Activated naive CD8-positive, alpha-beta T cell treated with anti-CD3 and anti-CD28 coated beads for 36 hours (primary cell): Measurements from ENCODE around the gene TSEN34. TPM values are rescaled to one million over a fixed set of nuclear protein-coding genes. Genes with fewer than 3 reads are reported as not detected.
"Not testable (repeated sequence)": the region's sequence is repeated elsewhere in the genome, so short reads cannot be mapped to it uniquely, and the experiment has no call there.

Source experiments
- DNase-seq: peaks from one replicate; pipeline ENCODE4 v3.0.0; 2021
- H3K27ac Mint-ChIP-seq: one replicate; pipeline ENCODE4 v1.8.0; 2022; ENCODE audit warnings: mild to moderate bottlenecking, moderate library complexity, mixed read lengths
- H3K27me3 Mint-ChIP-seq: one replicate; pipeline ENCODE4 v1.8.0; 2022; ENCODE audit warnings: mild to moderate bottlenecking, mixed read lengths
- H3K36me3 Mint-ChIP-seq: one replicate; pipeline ENCODE4 v1.8.0; 2021; ENCODE audit warnings: mild to moderate bottlenecking, mixed read lengths
- H3K4me1 Mint-ChIP-seq: one replicate; pipeline ENCODE4 v1.8.0; 2021; ENCODE audit warnings: mixed read lengths
- H3K4me3 Mint-ChIP-seq: one replicate; pipeline ENCODE4 v1.8.0; 2022; ENCODE audit warnings: mild to moderate bottlenecking, moderate library complexity, mixed read lengths
- H3K9me3 Mint-ChIP-seq: one replicate; pipeline ENCODE4 v1.8.0; 2022; ENCODE audit warnings: mixed read lengths
- total RNA-seq, 2 experiments: library from RNA; stranded (reverse); gene quantifications; one replicate each; pipeline ENCODE4 v1.2.3, GENCODE V29; 2021

The TSEN34 gene
- total RNA-seq, 2 experiments from 2014 or later: 15.5 to 16.4 TPM

DNA sequence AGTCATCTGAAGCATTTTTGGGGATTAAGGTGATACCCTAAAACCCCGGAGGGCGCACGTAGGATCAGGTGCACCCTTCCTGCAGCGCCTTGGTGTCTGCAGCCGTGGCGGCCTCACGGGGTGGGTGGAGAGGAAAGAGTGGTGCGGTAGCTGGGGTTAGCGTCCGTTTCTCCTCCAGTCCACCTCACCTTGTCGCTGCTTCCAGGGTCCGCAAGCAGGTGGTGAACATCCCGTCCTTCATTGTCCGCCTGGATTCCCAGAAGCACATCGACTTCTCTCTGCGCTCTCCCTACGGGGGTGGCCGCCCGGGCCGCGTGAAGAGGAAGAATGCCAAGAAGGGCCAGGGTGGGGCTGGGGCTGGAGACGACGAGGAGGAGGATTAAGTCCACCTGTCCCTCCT is 16.1 kb downstream of the TSEN34 start:
- Mint-ChIP-seq H3K4me3 (peak overlapping the region; percentile 41), H3K4me1 (peaks cover 86% of the 10 kb centered on the region), H3K27ac (peak overlapping the region; percentile 88), H3K36me3 (peaks cover 79% of the 10 kb centered on the region)
- peak; percentile 18 for DNase-seq
- not testable (repeated sequence) for H3K9me3 Mint-ChIP-seq, H3K27me3 Mint-ChIP-seq

DNA sequence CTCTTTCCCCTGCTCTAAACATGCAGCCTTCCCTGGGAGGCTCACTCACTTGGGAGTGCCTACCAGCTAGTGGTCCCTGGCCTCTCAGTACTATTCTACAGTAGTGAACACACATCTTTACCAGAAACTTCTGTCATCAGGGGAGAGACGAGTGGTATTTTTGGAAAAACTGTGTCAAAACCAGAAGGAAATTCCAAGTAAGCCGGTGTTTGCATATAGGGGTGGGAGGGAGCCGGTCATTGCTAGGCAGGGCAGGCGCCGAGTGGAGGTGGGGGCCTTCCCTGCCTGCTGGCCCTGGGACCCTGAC is 16.5 kb downstream of the TSEN34 start:
- H3K4me1 Mint-ChIP-seq: peaks cover 82% of the 10 kb centered on the region
- H3K4me3 Mint-ChIP-seq: peak overlapping the region; percentile 41

DNA sequence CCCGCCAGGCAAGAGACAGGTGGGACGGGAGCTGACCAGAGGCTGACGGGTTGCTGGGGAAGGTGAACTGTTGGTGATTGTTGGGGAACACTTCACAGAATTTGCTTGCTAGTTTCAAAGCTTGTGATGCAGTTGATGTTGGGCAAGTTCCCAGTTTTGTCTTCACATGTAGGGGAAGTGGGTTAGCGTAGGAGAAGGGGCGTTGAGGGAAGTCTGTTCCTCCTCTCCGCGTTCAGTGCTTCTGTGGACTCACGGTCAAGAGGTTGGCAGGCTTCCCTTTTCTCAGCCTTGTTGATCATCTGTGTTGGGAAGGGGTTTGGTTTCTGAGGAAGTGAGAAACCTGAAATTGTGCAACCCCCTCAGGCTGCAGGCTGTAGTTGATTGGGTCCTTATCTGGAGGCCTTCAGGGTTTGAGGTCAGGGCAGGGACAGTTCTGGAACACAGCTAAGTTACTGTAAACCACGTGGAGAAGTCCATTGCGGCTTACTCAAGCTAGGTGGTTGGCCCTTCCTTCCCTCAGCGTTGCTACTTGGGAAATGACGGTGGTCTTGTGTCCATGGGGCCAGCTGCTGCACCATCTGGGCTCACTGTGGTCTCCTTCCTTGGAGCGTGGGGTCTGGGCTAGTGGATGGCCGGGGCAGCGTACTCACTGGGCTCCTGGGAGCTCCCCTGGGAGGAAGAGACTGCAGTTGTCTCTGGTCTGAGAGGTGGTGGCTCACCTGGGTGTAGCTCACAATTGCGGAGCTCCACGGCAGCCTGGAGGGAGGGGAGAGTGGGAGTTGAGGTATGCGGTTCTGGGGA is 17.1 kb downstream of the TSEN34 start:
- peaks cover 4% of the 10 kb centered on the region for H3K27me3 Mint-ChIP-seq
- H3K4me3 Mint-ChIP-seq: peak overlapping the region; percentile 41
- DNase-seq: peak; percentile 77
- peaks cover 76% of the 10 kb centered on the region for H3K4me1 Mint-ChIP-seq
- peaks cover 3% of the 10 kb centered on the region for H3K9me3 Mint-ChIP-seq
- H3K36me3 Mint-ChIP-seq: peaks cover 75% of the 10 kb centered on the region
- H3K27ac Mint-ChIP-seq: peak overlapping the region; percentile 88

More for the DNA sequence above, 16.5 kb downstream of the TSEN34 start:
- Mint-ChIP-seq H3K27me3 (peaks cover 4% of the 10 kb centered on the region), H3K36me3 (peaks cover 75% of the 10 kb centered on the region), H3K9me3 (peaks cover 3% of the 10 kb centered on the region), H3K27ac (peak overlapping the region; percentile 88)
- DNase-seq: no peak

DNA sequence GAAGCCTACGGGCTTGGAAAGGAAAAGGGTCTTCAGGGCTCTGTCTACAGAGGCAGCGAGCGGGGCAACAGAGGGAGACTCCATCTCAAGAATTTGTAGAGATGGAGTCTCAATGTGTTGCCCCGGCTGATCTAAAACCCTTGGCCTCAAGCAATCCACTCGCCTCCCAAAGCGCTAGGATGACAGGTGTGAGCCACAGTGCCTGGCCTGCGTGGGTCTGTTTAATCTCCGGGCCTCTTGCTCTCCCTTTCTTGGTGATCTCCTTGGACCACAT is 17.6 kb downstream of the TSEN34 start:
- H3K9me3 Mint-ChIP-seq: peaks cover 3% of the 10 kb centered on the region
- peaks cover 71% of the 10 kb centered on the region for H3K4me1 Mint-ChIP-seq
- H3K27ac Mint-ChIP-seq: peak overlapping the region; percentile 88
- peaks cover 73% of the 10 kb centered on the region for H3K36me3 Mint-ChIP-seq
- peak overlapping the region; percentile 41 for H3K4me3 Mint-ChIP-seq
- peaks cover 4% of the 10 kb centered on the region for H3K27me3 Mint-ChIP-seq
- DNase-seq: peak; percentile 29

DNA sequence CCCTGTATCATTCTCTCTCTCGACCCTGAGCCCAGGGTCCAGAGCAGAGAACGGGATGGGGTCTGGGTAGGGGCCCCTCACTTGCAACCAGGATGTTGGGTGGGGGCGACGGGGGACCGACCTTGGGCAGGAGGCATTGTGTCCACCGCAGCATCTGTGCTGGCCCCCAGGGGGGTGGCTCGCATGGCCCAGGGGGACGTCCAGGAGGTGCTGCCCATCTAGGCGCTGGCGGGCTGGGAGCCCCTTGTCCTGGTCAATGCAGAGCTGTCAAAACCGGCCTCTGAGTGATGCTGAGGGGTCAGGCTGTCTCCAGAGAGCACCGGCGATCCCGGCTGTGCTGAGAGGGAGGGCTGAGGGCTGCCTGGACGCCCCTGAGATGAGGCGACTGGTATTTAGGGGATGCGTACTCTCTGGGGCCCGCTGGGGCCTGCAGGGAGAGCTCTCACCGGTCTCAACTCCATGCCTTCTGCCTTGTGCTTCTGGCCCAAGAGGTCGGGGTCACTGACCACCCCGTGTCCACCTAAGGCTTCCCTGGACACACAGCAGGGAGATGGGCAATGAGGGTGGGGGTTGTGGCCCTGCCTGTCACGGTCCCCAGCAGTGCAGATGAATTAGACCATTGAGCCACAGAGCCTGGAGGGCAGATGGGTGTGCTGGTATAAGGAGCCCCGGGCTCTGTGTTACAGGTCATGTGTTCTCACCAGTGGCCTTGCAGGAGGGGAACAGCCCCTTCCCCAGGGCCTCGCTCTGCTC is 18.1 kb downstream of the TSEN34 start:
- H3K4me1 Mint-ChIP-seq: peaks cover 67% of the 10 kb centered on the region
- peak overlapping the region; percentile 18 for H3K4me3 Mint-ChIP-seq
- peak overlapping the region; percentile 88 for H3K27ac Mint-ChIP-seq
- H3K36me3 Mint-ChIP-seq: peaks cover 70% of the 10 kb centered on the region
- peaks cover 3% of the 10 kb centered on the region for H3K9me3 Mint-ChIP-seq
- H3K27me3 Mint-ChIP-seq: peaks cover 4% of the 10 kb centered on the region
- peak; percentile 22 for DNase-seq

DNA sequence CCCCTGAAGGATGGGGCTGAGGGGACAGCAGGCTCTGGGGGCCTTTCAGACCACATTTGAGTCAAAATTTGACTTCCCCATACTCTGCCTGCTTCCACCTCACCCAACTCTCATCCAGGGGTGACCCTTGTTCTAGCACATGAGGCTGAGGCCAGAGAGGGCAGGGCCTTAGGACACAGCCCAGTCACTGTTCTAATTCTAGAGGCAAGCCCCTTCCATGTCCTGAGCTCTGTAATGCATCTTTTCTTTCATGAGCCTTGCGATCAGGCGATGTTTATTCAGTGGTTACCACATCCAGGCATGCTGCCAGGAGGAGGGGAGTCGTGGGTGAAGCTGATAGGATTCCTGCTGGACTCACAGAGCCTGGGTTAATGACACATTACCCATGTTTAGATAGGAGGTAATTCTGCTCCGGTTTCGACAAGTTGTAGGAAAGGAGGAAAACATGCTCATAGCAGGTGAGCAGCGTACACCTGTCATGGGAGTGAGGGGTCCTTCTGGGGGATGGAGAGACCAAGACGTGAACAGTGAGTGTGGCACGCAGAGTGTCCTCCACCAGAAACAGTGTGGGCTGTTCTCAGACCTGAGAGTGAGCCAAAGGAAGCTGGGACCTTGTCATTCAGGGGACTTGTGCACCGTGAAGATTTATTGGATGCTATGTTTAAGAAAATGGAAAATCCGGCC is 18.8 kb downstream of the TSEN34 start:
- H3K4me3 Mint-ChIP-seq: peak overlapping the region; percentile 1
- H3K27ac Mint-ChIP-seq: peak overlapping the region; percentile 80
- peaks cover 63% of the 10 kb centered on the region for H3K36me3 Mint-ChIP-seq
- H3K9me3 Mint-ChIP-seq: peaks cover 3% of the 10 kb centered on the region
- peaks cover 60% of the 10 kb centered on the region for H3K4me1 Mint-ChIP-seq
- peaks cover 4% of the 10 kb centered on the region for H3K27me3 Mint-ChIP-seq
- peak; percentile 39 for DNase-seq

DNA sequence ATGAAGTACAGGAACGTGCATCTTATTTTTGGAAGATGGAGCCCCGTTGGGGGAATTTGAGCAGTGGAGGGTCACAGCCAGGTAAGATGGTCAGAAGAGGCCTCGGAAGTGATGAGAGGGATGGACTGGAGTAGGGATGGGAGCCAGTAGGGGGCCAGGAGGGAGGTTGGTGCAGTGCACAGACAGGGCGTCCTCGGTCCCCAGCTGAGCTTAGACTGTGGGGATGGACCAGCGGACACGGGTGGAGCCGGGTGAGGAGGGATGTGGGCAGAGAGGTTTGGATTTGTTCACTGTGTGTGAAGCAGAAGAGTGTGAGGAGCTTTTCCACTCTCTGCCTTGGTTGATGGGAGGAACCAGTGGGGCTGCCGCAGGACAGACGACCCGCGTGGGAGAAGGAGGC is 20.1 kb downstream of the TSEN34 start:
- Mint-ChIP-seq H3K9me3 (peaks cover 3% of the 10 kb centered on the region), H3K4me3 (peak overlapping the region; percentile 26), H3K4me1 (peaks cover 47% of the 10 kb centered on the region), H3K27me3 (peaks cover 4% of the 10 kb centered on the region), H3K27ac (peak overlapping the region; percentile 77), H3K36me3 (peaks cover 63% of the 10 kb centered on the region)
- DNase-seq: no peak

DNA sequence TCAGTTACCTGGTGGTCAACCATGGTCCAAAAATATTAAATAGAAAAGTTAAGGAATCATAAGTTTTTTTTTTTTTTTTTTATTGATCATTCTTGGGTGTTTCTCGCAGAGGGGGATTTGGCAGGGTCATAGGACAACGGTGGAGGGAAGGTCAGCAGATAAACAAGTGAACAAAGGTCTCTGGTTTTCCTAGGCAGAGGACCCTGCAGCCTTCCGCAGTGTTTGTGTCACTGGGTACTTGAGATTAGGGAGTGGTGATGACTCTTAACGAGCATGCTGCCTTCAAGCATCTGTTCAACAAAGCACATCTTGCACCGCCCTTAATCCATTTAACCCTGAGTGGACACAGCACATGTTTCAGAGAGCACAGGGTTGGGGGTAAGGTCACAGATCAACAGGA is 23.1 kb downstream of the TSEN34 start:
- H3K4me3 Mint-ChIP-seq, H3K27me3 Mint-ChIP-seq, H3K9me3 Mint-ChIP-seq, DNase-seq, H3K27ac Mint-ChIP-seq: not testable (repeated sequence)
- H3K36me3 Mint-ChIP-seq: peaks cover 40% of the 10 kb centered on the region
- H3K4me1 Mint-ChIP-seq: peaks cover 21% of the 10 kb centered on the region

DNA sequence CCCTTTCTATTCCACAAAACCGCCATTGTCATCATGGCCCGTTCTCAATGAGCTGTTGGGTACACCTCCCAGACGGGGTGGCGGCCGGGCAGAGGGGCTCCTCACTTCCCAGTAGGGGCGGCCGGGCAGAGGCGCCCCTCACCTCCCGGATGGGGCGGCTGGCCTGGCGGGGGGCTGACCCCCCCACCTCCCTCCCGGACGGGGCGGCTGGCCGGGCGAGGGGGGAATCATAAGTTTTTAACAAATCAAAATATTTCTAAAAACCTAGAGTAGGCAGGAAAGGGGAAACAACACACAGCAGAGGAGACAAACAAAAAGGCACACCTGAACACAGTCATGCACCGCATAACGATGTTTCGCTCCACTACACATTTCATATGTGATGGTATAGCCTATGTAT is 23.6 kb downstream of the TSEN34 start:
- not testable (repeated sequence) for H3K27me3 Mint-ChIP-seq, H3K27ac Mint-ChIP-seq, H3K4me3 Mint-ChIP-seq, DNase-seq, H3K9me3 Mint-ChIP-seq
- Mint-ChIP-seq H3K36me3 (peaks cover 39% of the 10 kb centered on the region), H3K4me1 (peaks cover 16% of the 10 kb centered on the region)

DNA sequence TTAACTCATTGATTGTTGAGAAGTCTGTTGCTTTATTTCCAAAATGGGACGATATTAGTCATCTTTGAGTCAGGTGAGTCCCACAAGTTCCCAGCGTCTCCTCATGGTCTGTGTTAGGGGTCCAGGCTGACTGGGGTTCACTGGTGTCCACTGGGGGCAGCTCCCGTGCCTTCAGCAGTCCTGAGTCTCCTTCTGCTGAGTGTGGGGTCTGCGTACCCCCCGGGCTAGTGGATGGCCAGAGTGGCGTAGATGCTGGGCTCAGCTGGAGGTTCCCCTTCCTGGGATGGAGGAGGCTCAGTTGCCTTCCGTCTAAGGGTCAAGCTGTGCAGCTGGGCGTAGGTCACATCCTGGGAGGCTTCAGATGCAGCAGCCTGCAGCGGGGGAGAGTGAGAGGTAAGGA is 25.8 kb downstream of the TSEN34 start:
- Mint-ChIP-seq H3K27ac (no peak overlapping the region), H3K36me3 (peaks cover 24% of the 10 kb centered on the region), H3K4me1 (no peaks in the 10 kb centered on the region)

DNA sequence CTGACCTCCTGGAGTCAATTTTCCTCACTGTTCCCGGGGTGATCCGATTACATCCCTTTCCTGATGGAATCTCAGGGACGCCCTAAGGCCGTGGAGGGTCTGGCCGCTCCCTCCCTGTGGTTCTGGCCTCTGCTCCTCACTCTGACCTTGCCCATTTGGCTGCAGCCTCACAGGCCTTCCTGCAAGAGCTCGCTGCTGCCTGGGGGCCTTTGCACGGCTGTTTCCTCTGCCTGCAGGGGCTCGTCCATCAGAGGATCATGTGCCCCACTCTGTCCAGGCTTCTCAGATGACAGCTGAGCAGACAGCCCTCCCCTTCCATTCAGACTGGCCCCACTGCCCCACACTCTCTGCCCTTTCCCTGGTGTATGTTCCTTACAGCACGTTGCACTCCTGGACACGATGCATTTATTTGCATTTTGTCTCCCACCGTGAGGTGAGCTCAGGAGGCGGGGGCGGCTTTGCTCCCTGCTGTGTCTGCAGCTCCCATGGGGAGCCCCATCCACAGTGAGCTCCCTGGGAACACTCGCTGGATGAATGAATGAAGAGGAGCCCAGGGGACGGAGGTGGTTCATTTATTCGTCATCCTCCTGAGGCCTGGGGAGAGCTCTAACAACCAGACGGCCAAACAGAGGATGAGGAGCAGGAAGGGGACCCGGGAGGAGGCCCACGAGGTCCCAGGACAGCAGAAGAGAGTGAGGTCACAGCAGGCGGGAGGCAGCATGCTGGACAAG is 26.6 kb downstream of the TSEN34 start:
- H3K27ac Mint-ChIP-seq, H3K27me3 Mint-ChIP-seq, H3K4me1 Mint-ChIP-seq, DNase-seq, H3K9me3 Mint-ChIP-seq: not testable (repeated sequence)
- Mint-ChIP-seq H3K4me3 (peak overlapping the region; percentile 18), H3K36me3 (peaks cover 21% of the 10 kb centered on the region)

More for the DNA sequence above, 25.8 kb downstream of the TSEN34 start:
- Mint-ChIP-seq H3K9me3 (no peaks in the 10 kb centered on the region), H3K4me3 (no peak overlapping the region), H3K27me3 (peaks cover 3% of the 10 kb centered on the region)
- DNase-seq: no peak

DNA sequence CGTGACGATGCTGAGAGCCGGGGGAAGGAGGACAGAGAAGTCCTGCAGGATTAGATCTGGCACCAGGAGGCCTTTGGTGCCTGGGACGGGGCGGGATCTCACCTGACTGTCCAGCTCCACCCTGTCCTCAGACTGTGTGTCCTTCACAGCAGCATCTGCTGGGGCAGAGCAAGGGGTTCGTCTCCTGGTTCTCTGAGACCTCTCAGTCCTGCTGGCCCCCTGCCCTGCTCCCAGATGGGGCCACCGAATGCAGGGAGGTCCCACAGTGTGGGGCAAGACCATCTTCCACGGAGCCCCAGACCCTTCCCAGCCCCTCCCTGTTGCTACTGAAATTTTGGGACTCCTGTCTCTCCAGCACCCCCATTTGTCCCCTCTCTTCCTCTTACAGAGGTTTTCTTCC is 27.2 kb downstream of the TSEN34 start:
- H3K36me3 Mint-ChIP-seq: peaks cover 15% of the 10 kb centered on the region
- H3K4me3 Mint-ChIP-seq: peak overlapping the region; percentile 18
- no peaks in the 10 kb centered on the region for H3K9me3 Mint-ChIP-seq
- H3K27ac Mint-ChIP-seq: no peak overlapping the region
- H3K4me1 Mint-ChIP-seq: peaks cover 2% of the 10 kb centered on the region
- DNase-seq: no peak
- peaks cover 5% of the 10 kb centered on the region for H3K27me3 Mint-ChIP-seq

DNA sequence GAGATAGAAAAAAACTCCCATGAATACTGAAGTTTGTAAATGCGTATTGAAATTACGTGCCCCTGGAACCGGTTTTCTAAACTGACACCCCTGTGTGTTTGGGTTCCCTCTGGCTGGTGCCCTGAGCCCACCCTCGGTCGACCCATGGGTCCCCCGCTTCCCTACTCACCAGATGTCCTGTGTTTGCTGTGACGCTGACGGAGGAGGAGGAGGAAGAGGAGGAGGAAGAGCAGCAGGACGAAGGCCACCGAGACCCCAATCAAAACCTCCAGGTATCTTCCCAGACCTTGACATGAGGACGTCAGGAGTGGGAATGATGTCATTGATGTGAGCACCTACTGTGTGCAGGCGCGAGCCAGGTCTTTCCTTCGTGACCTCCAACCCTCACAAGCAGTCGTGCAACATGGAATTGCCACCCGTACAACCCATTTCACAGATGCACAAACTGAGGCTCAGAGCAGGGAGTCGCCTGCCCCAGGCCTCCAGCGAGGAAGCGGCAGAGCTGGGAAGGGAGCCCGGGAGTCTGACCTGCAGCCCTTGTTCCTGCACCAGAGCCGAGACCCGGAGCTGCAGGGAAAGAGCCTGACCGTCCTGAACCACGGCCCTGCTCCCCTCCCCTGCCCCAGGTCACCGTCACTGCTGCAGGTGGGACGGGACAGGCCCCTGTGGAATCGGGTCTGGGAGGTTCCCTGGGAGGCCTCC is 28.0 kb downstream of the TSEN34 start:
- Mint-ChIP-seq H3K36me3 (peaks cover 12% of the 10 kb centered on the region), H3K4me3 (no peak overlapping the region), H3K27ac (no peak overlapping the region), H3K9me3 (no peaks in the 10 kb centered on the region), H3K27me3 (peaks cover 8% of the 10 kb centered on the region), H3K4me1 (peaks cover 2% of the 10 kb centered on the region)
- no peak for DNase-seq

DNA sequence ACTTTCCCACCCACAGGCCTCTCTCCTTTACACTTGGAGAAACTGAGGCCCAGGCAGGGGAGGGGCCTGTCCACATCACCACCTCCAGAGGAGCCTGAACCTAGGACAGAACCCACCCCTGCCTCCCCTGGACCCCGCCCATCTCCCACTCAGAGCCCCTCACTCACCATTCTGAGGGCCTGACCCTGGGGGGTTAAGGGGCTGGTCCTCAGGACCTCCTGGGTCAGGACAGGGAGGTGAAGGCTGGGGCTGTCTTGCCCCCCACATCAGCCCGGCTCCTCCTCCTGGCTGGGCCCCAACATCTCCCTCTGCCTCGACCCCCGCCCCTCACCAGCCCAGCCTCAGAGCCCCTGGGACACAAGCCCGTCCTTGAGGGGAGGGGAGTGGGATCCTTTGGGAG is 28.6 kb downstream of the TSEN34 start:
- H3K9me3 Mint-ChIP-seq, H3K27me3 Mint-ChIP-seq, H3K4me3 Mint-ChIP-seq, H3K27ac Mint-ChIP-seq, H3K4me1 Mint-ChIP-seq, DNase-seq: not testable (repeated sequence)
- H3K36me3 Mint-ChIP-seq: peaks cover 10% of the 10 kb centered on the region
